Middle frontal gyrus (tissue), 1 donor: ENCODE results near the gene KRT77.

Source experiments
- DNase-seq: peaks from one replicate; pipeline ENCODE4 v3.0.0-alpha.2; 2015; ENCODE audit warnings: low spot score; ENCODE audit errors: extremely low spot score

Gene KRT77

DNA sequence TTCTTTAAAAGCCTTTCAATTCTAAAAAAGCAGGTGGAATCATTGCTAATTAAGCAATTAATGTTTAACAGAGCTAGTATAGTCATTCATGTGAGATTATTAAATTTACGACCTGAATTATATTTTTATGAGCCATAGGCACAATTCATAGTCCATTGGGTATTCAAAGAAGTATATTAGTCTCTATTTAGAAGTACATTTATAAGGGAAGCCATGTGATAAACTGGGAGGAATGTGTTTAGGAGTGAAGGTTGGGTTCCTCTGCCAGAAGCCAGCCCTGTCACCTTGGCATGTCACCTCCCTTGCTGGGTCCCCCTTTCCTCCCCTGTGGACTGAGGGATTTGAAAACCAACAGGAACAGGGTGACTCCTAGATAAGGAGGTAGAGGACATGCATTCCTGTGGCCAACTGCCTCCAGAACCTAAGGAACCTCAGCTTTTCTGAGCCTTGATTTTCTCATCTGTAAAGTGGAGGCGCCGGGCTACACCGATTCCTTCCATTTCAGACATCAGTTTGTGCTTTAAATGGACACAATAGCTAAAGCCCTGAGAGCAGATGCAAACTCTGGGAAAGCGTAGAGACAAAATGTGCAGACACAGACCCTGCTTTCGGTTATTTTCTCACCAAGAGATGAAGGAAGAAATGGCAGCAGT is 45.9 kb downstream of the KRT77 start:
- DNase-seq: no peak

GRCh38 chr12:52656616-52657015 is 46.7 kb downstream of the KRT77 start:
- DNase-seq: no peak

- DNase-seq: no peak
Observed at GRCh38 chr12:52655720-52656124, 47.6 kb downstream of the KRT77 start.

GRCh38 chr12:52655251-52655650 is 48.1 kb downstream of the KRT77 start:
- DNase-seq: no peak

GRCh38 chr12:52651726-52652261 is 51.5 kb downstream of the KRT77 start, which contains the start of gene KRT2:
TSS of gene KRT2 (minus strand) at chr12:52652211. CDS start at chr12:52652142, 69 bp downstream.
- DNase-seq: no peak

DNA sequence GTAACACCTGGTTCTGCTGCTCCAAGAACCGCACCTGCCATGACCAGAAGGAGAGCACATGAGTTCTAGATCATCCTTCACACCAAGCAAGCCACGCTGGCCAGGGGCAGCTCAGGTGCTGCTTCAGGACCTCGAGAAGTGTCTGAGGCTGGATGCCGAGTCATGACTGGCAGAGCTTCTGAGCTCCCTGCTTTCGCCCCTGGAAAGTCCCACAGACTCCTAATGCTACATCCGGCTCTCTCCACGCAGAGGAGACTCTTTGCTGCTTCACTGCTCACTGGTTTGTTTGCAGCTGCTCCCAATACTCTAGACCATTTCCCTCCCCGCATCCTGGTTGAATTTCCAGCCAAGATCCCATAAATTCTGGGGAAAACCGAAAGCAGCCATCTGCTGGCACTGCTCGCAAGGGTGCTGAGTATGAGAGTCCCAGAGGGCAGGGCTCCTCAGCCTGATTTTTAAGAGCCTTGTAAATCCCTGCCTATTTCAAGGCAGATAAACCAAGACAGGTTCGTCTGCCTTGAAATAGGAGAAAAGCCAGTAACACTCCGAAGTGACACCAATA is 52.7 kb downstream of the KRT77 start:
- DNase-seq: no peak

GRCh38 chr12:52649066-52649465 is 54.3 kb downstream of the KRT77 start:
- DNase-seq: no peak

DNA sequence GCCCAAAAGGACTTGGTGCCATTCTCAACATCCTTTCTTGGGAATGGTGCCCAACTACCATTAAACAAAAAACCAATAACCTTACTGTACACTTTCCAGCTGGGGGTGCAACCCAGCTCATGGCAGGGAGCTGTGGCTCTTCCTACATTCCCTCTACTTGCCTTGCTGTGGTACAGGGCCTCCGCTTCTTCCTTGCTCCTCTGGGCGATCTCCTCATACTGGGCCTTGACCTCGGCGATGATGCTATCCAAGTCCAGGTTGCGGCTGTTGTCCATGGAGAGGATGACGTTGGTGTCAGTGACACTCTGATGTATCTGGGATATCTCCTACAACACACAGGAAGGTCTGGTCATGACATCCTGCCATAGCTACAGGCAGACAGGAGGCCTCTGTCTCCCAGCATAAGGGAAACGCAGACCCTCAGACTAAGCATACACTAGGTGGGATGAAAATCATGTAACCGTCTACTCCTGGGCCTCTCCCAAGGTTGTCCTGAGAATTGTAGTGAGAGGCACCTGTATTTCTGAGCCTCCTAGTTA is 55.2 kb downstream of the KRT77 start:
- no peak for DNase-seq

GRCh38 chr12:52647601-52648000 is 55.7 kb downstream of the KRT77 start:
- no peak for DNase-seq

DNA sequence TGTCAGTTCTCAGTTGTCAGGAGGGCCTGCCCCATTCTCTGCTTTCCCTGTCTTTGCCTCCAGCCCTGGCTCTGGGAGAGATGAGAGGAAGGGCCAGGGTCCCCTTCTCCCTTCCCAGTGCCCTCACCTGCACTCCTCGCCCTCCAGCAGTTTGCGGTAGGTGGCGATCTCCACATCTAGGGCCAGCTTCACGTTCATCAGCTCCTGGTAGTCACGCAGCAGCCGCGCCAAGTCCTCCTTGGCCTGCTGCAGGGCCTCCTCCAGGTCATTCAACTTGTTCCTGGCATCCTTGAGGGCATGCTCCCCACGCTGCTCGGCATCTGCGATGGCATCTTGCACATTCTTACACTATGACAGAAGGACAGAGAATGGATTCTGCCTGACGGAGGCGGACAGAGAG is 56.7 kb downstream of the KRT77 start:
- DNase-seq: no peak

DNA sequence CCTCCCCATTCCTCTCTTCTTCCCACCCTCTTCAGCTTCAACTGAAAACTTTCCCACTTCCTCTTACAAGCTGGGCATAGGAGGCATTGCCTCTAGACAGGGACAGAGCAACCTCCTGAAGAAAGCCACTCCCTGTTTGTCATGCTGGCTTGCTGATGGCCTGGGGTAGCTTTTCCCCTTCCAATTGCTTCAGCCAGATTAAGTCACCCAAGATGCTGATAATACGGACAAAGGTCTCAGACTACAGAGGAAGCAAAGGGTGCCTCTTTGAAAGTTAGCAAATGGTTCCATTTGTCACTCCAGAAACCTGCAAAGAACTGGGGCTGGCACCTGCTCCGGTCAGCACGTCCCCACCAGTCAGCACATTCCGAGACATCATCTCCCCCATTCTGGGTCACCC is 57.3 kb downstream of the KRT77 start:
- no peak for DNase-seq

DNA sequence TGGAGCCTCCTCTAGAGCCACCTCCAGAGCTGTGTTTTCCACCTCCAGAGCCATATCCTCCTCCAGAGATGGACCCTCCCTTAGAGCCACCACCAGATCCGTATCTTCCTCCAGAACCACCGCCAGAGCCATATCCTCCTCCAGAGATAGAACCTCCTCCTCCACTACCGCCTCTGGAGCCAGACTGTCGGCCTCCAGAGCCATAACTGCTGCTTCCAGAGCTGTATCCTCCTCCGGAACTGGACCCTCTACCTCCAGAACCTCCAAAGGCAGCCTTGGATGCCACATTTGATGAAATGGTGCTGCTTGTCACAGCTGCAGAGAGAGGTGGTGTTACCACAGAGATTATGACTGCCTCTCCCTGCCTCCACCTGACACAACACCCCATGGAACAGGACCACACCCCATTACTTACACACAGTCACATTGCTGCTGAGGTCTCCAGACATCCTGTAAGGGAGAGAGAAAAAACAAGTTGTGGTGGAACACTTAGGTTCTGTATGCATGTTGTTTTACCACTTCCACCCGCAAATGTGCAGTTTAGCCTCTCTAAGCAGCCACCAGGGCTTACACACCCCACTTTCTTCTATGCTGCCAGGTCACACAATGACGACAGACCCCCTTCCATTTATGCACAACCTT is 58.1 kb downstream of the KRT77 start:
- no peak for DNase-seq

GRCh38 chr12:52644078-52644415 is 59.3 kb downstream of the KRT77 start:
- no peak for DNase-seq

DNA sequence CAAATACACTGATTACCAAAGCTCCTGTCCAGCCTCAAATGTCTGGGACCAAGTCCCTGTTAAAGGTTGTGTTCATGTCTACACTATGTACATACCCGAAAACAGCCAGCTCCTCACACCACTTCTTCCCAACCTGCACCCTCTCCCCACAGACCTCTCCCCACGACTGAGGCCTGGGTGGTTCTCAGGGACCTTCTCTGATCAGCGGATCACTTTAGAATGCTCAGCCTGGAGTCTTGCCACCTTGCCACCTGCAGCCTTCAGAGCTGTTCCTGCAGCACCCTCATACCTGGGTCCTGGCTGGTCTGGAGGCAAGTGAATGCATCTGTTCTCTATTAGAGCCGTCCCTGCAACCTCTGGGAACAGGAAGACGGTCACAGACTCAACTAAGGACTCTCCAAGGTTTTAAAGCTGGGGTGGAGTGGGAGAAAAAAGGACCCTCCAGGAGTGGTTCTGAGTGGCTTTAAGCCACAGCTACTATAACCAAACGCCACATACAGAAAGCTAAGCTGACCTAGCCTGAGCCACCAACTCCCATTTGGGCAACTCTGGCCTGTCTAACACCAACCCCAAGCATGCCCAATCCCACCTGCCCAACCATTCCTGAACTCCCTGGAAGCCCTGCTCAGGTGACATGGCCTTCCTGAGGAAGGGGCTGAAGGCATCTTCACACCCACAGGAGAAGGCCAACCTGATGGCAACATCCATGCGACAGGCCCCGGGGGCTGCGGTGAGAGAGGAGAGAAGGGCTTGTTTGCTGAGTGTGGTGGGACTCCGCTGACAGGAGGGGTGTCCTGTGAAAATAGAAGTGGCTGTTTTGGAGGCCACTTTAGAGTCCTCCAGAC is 59.9 kb downstream of the KRT77 start:
- no peak for DNase-seq

GRCh38 chr12:52641468-52641867 is 61.9 kb downstream of the KRT77 start:
- DNase-seq: no peak
